ENCODE measurements around the gene MEI1. TPM values are rescaled to one million over a fixed set of nuclear protein-coding genes. Genes with fewer than 3 reads are reported as not detected.

Gene MEI1
- total RNA-seq, 1 experiment from 2014 or later = 0.35 TPM

- no peaks in the 10 kb centered on the region for H3K36me3 Mint-ChIP-seq
- DNase-seq (ENCODE audit: low spot score) (peak; percentile 78), ATAC-seq (peak; percentile 99)
- no peaks in the 10 kb centered on the region for H3K4me1 Mint-ChIP-seq
- peaks cover 4% of the 10 kb centered on the region for H3K27me3 Mint-ChIP-seq (ENCODE audit: low read depth)
- POLR2A ChIA-PET = interaction anchor here (0.5 kb wide), 1 partner anchor 32 kb away, joined by 3 read pairs; no protein-coding TSS in a partner anchor
- TF ChIP-seq EMX1 (CRISPR knock-in tag; IDR thresholded peaks at IDR 0.05) (no peak), SOX15 (CRISPR knock-in tag; IDR thresholded peaks at IDR 0.05) (no peak), CTCF (IDR thresholded peaks at IDR 0.05) (peak; percentile 50), ZNF219 (CRISPR knock-in tag; IDR thresholded peaks at IDR 0.05; ENCODE audit: borderline replicate concordance) (no peak), GTF2I (CRISPR knock-in tag; conservative IDR thresholded peaks at IDR 0.05) (no peak), ERG (CRISPR knock-in tag; IDR thresholded peaks at IDR 0.05) (no peak), NR1H2 (CRISPR knock-in tag; IDR thresholded peaks at IDR 0.05) (no peak), FOXP4 (CRISPR knock-in tag; IDR thresholded peaks at IDR 0.05) (no peak), USF1 (CRISPR knock-in tag; IDR thresholded peaks at IDR 0.05) (no peak), CREB1 (CRISPR knock-in tag; IDR thresholded peaks at IDR 0.05) (no peak), ZNF121 (CRISPR knock-in tag; IDR thresholded peaks at IDR 0.05) (0 out of 2 replicates have a peak, but pooled peaks have one; percentile 2), TEAD1 (CRISPR knock-in tag; IDR thresholded peaks at IDR 0.05) (0 out of 2 replicates have a peak, but pooled peaks have one; percentile 19)
- no peak overlapping the region for H3K4me3 Mint-ChIP-seq
- H3K9me3 Mint-ChIP-seq = no peaks in the 10 kb centered on the region
- CTCF ChIA-PET = interaction anchor here (0.5 to 3.5 kb wide), 56 partner anchors 10 to 650 kb away, joined by 3 to 69 read pairs (median 5); partner anchors contain the start of genes CCDC134, CENPM, MEI1 and PMM1
- H3K27ac Mint-ChIP-seq = no peak overlapping the region
These were observed 47.5 kb downstream of the MEI1 start for GRCh38 chr22:41746567-41747400.

- Mint-ChIP-seq H3K27ac (no peak overlapping the region), H3K27me3 (ENCODE audit: low read depth) (no peaks in the 10 kb centered on the region; the same call in 1 of the 2 replicates), H3K4me3 (no peak overlapping the region), H3K36me3 (no peaks in the 10 kb centered on the region), H3K4me1 (peaks cover 14% of the 10 kb centered on the region), H3K9me3 (no peaks in the 10 kb centered on the region)
- POLR2A ChIA-PET = no interaction called here
- DNase-seq (ENCODE audit: low spot score) (no peak), ATAC-seq (no peak)
- TF ChIP-seq GABPB1 (CRISPR knock-in tag; IDR thresholded peaks at IDR 0.05) (0 out of 2 replicates have a peak, but pooled peaks have one; percentile 14), CREM (CRISPR knock-in tag; IDR thresholded peaks at IDR 0.05) (no peak), GTF2I (CRISPR knock-in tag; conservative IDR thresholded peaks at IDR 0.05) (no peak)
- CTCF ChIA-PET = interaction anchor here (0.6 to 4.8 kb wide), 4 partner anchors 11 to 55 kb away, joined by 3 to 19 read pairs (median 8); no protein-coding TSS in a partner anchor
These were observed 53.0 kb downstream of the MEI1 start for GRCh38 chr22:41752011-41752970.

Measured in WTC11 (cell line).